RPMI8226 (cell line): Measurements from ENCODE around the gene ARSB.
A peak's percentile ranks its signal among the peaks of the same experiment; 100 is the strongest.
"Not testable (repeated sequence)": the region's sequence is repeated elsewhere in the genome, so short reads cannot be mapped to it uniquely, and the experiment has no call there.

Source experiments
- DNase-seq: peaks from one replicate; pipeline ENCODE4 v3.0.0-alpha.2; 2015

The ARSB gene

DNA sequence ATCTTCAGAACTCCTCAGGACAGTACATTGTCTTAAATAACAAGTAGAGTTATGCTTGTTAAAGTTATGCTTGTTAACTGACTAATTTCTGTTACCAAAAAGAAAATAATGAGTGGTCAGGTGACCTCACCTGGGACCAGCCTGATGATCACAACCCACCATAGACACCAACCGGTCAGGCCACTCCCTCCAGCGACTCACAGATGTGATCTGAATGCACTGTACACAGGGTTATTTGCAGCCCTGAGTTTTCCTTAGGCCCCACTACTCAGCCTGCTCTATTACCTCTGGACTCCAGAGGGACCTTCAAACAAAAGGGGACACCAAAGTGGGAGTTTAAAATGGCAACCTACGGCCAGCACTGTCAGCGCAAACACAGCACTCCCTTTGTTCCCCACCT is 55.3 kb downstream of the ARSB start:
- DNase-seq = no peak

DNA sequence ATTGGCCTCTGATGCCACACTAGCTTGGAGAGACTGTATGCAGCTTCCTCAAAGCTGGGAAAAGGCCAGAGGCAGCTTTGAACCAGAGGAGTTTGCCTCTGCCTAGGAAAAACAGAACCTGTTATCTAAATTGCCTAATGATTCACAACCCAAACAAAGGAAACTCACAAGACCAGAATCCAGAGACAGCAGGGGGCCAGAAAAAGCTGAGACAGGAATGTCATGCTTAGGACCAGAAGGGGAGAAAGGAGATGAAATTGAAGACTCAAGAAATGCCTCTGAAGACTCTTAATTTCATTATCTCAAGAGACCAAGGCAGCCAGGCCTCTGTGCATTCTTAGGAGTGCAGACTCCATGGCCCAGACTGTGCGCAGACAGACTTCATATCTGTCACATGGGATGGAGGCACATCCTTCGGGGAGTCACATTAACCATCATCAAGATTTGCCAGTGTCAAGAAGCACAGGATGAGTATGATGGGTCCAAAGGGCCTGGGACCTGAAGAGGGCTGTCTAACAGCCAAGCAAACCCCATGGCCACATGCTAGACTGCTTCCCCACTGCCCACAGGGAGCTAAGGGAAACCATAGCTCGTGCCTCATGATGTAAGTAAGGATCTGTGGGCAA is 57.3 kb downstream of the ARSB start:
- no peak for DNase-seq

DNA sequence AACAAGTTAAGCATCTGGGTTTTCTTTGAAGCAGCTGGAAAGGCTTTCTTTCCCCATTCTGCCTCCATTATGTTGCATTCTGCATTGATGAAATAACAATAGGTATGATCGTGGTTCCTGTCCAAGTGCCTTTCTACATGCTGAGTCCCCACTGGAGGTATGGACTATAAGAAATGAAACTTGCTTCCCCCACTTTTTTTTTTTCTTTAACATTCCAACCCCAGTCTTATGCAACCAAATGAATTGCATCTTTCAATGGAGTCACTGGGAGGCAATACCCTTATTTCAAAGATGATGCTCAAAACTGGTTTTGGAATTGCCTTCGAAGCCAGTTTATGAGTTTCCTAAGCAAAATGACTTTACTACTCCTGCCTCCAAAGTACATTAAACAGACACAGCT is 58.9 kb downstream of the ARSB start:
- no peak for DNase-seq

DNA sequence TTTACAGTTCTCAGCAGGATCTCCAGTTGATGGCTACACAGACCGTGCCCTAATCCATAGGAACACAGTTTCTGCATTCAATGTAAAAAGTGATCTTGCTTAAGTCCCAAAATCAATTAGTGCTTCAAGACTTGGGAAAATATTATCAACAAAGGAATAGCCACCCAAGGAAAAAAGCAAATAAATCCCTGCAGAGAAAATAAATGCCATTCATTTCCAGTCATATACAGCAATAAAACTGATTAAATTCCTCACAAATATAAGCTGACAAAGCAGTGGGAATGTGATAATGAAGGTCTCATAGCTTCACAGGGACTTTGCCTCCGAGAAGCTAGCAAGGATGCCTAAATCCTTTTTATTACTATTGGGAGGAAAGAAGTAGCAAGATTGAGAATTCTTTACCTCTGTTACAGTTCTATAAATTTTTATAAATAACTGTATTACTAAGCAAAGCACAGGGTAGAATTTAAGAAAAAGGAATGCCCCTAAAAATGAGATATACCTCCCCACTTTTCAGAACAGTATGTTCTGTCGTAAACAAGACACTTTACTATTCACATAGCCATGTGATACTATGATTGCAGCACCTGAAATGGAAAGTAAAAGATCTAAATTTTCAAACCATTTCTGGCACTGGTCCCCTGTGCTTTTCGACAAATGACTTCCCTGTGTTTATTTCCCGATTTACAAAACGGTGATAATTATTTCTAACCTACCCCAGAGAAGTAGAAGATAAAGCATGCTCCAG is 59.8 kb downstream of the ARSB start:
- no peak for DNase-seq

DNA sequence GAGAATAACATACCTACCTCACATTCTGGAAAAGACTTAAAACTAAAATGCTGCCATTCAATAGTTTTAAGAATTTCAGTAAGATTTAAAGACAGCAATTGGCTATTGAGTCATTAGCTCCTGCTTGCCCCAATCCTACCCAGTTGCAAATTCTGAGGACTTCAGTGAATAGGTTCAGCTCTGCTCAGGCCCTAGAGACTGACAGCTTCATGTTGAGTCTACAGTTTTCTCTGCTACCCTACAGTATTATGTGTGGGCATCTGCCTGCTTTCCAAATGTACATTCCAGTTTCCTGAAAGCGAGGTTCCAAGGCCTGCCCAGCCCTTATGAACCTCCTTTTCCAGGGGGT is 61.5 kb downstream of the ARSB start:
- DNase-seq = no peak

DNA sequence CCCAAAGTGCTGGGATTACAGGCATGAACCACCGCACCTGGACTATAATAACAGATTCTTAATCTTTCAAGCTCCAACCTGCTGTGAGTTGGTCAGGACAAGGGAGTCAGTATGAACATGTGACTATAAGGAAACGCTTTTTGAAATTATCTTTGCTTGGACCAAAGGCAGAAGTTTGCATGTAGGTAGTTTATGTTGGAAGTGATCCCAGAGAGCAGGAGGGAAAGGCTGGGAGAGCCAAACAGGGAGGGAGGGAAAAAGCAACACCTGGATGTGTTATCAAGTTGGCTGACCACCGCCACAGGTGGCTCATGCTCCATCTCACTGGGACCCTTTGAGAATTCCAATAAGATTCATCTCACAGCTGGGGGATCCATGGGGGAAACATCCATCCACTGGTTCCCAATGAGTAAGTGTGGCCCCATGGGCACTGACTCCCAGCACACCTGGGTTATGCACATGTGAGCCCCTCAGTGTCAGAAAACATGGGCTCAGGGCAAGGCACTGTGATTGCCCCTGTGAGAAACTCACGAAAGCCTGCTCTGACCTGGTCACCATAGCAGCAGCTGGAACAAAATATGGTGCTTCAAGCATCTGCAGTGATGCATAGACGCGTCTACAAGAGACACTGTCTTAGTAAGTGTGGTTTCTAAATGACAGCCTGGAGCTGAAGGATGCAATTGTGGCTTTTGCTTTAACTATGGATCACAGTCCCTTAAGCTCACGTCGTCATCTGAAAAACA is 62.1 kb downstream of the ARSB start:
- no peak for DNase-seq

DNA sequence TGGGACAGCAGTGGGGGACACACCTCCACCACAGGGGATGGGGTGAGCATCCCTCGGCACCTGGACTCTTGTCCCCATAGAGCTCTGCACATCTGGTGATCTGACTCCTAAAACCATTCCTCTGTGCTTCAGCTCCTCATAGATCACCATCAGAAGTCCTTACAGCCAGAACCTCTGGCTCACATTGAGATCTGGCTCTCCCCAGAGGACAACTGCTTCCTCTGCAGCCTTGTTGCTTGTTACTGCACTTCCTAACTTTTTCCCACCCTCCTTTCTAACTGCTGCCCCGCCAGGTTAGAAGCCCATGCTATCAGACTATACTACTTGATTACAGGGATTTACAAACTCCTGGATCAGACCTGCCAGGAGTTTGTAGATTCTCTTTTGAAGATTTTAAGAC is 64.5 kb downstream of the ARSB start:
- DNase-seq = peak; percentile 13

DNA sequence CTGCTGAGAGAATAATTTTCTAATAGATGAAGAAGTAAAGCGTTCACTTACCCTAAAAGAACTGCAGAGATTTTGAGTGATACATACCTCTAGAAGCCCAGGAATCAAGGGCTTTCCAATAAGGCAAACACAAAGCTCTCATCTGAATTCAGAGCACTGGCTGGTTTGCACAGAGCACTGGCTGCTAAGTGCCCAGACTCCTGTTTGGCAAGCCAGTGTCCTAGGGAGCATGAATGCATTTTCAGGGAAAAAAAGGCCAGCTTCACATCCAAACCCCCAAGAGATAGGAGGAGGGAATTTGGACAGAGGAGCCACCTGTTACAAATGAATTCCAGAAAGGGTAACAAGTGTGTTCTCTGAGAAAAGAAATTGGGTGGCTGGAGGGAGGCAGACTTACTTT is 65.3 kb downstream of the ARSB start:
- DNase-seq = no peak

DNA sequence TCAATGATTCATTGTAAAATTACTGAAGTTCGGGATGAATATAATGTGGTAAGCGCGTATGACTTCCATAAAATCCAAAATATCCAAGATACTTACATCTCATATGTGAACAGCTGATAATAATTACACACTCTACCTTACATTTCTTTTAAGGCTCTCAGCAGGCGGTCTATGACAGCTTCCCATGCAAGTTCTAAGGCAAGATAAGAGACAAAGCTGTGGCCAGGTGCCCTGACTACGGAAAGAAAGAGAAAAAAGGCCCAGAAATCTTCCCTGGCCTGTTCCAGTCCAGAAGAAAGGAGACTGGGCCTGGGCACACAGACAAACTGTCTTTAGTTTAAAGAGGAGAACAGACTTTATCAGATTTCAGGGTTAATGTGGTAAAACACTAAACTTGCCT is 69.1 kb downstream of the ARSB start:
- no peak for DNase-seq

DNA sequence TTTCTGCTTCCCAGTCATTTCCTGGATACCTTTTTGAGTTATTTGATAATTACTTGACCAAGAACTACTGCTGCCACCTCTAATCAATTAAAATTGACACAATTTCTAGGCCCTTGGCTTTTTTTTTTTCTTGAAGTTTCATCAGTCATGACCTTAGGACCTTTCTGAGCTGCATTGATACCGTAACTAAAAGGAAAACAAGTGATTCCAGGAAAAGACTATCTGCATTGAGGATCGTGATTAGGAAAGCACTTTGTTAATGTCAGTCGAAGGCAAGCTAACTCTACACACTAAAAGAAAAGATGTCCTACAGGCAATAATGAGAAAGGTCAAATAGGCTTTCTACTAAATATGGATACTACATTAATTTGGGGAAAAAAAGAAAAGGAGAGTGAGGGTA is 69.9 kb downstream of the ARSB start:
- DNase-seq = no peak

DNA sequence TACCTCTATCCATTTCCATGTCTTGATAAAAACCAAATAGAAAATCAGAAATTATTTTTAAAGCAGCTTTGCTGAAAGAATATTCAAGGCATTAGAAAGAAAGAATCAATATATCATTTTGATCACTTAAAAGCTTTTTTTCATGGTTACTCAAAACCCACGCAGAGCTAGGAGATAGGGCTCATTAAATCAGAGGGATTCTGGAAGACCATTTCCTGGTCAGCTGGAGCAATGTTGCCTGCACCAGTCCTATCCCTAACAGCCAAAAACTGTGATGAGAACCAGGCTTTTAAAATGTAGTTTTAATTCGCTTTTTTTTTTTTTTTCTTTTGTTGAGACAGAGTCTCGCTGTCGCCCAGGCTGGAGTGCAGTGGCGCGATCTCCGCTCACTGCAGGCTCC is 72.3 kb downstream of the ARSB start:
- no peak for DNase-seq

DNA sequence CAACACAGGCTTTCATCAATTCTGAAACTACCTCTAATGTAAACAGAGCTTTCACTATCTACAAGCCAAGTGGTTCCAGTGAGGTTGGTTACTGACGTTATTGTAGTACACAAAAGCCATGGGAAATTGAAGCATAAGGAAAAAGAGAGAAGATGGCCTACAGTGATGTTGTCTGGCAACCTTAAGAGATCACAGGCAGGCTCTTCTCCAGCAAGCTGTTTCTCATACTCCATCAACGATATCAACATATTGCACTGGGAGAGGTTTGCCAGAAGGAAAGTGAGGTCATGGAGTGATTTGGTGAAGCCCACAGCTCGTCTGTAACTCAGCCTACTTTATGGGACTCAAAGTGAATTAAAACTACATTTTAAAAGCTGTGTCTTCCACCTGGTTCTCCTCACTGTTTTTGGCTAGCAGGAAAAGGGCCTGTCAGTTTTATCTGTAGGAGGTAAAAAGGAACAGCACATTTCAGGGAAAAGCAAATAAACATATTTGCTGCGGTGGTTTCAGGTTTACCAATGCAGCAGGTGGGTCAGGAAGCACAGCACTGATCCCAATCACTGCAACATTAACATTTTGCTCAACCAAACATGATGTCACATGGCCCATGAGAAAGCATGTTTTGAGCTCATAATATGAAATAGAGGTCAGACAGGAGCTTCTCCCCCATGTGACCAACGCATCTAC is 72.9 kb downstream of the ARSB start:
- no peak for DNase-seq

DNA sequence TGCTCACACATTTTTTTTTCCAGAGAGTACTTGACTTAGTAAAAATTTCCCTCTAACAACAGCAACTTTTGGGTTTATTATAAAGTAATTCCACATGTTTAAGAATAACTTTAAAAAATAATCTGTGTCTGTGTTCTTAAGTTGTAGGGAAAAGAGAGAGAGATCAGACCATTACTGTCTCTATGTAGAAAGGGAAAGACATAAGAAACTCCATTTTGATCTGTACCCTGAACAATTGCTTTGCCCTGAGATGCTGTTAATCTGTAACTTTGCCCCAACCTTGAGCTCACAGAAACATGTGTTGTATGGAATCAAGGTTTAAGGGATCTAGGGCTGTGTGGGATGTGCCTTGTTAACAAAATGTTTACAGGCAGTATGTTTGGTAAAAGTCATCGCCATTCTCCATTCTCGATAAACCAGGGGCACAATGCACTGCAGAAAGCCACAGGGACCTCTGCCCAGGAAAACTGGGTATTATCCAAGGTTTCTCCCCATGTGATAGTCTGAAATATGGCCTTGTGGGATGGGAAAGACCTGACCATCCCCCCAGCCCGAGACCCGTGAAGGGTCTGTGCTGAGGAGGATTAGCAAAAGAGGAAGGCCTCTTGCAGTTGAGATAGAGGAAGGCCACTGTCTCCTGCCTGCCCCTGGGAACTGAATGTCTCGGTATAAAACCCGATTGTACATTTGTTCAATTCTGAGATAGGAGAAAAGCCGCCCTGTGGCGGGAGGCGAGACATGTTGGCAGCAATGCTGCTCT is 75.7 kb downstream of the ARSB start:
- not testable (repeated sequence) for DNase-seq

DNA sequence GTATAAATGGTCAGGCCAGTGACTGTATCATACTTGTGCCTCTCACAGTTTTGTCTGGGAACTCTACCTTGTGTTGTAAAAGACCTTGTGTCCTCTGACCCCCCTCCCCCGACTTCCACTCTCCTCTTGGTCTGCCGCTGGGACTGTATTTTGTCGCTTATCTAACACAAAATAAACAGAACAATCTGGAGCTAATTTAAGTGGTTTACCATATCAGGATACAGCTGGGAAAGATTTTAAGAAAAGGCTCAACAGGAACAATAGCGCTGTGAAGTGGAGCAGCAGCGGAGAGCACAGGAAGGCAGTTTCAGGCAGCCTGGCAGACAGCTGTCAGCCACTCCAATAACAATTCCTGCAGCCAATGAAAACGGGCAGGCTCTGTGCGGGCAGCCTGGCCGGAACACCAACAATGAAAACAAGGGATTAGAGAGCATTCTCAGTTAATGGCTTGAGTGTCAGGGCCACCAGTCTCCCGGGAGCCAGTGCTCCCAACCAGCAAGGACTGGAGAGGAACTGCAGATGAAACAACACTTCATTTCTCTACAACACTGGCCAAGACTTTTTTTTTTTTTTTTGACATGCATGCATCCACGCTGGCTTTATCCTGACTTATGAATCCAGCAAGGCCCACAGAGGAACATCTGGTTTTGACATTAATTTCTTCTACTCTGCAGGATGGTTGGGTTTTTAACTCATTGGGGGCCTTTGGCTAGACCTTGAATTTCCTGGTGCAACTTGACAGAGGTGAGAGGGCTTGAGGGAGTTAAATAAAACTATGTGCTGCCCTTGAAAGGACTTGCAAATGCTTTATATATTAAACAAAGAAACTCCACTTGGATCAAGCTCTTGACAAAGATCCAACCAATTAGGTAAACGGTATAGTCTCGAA is 76.7 kb downstream of the ARSB start:
- DNase-seq = no peak

DNA sequence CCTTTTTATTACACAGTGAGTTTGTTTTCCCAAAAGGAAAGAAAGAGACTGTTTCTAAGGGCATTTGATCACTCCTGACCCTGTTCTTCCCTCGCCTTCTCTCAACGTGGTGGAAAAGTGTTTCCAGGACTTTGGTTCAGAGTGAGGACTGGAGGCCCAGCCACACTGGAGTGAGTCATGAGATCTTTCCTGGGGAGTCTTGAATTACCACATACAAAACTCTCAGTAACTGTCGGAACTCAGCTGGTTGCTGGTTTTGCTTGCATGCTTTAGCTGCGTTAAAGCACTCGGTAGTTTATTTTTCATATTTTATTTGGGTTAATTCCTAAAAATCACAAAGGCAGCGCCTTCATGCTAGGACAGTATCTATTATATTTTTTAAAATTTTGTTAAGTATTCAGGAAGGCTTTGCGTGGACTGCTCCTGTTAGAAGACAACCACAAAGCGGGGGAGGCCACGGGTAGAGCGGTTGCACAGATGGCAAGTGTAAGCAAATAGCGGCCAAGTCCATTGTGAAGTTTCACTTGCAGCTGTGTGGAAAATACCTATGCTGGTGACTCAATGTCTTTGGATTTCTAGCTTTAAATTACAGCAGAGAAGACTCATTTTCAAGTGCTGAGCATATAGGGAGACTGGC is 77.7 kb downstream of the ARSB start:
- DNase-seq = no peak

DNA sequence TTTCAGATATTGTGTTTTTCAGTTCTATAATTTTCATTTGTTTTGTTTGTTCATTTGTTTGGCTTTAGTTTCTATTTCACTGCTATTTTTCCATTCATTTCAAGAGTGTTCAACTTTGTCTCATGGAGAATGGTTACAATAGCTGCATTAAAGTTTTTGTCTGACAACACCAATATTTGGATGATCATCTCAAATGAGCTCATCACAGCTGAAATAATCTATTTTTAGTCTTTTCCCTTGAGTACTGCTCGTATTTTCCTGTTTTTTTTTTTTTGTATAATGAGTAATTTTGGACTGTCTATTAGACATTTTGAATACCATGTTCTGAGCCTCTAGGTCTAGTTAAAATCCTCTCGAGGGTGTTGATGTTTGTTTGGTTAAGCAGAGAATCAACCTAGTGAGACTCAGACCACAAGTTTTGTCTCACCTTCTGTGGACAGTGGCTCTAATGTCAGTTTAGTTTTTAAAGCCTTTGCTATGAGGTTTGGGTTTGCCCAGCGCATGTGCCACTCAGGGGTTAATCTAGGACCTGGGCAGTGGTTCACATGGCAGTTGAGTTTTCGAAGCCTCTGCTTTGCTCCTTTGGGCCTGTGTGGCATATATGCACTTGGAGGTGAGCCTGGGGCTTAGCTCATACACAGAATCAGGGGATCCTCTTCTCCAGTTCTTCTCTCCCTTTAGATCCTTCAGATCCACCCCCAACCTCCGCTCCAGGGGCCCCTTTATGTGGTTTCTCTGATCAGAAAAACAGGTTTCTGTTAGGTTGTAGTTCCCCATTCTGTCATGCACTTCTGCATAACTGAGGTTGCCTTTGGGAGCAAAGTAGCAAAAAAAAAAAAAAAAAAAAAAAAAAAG is 79.8 kb downstream of the ARSB start:
- peak; percentile 32 for DNase-seq

DNA sequence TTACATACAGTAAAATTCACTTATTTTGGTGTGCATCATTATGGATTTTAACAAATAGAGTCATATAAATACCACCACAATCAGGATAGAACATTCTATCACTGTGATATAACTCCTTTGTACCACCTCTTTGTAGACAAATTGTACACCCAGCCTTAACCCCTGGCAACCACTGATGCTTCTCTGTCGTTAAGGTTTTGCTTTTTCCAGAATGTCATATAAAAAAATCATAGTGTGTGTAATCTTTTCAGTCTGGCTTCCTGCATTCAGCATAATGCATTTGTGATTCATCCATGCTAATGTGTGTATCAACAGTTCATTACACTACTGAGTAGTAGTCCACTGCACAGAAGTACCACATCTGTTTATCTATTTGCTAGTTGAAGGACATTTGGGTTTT is 81.2 kb downstream of the ARSB start:
- no peak for DNase-seq

DNA sequence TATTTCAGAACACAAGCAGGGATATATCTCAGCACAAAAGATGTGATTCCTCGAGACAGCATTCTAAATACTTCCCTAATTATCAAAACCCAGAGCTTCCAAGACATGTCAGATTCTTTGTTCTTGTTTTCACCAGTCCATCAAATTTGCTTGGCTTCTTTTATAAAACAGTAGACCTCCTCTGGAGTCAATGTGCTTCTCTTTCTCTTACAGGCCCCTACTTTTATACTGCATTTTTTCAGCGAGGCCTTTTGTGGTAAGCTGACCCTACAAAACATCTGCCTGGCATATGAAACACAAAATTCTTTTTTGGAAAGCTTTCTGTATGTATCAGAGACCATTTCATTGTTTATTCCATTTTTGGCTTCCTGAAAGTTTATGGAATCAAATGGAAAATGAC is 81.8 kb downstream of the ARSB start:
- no peak for DNase-seq

DNA sequence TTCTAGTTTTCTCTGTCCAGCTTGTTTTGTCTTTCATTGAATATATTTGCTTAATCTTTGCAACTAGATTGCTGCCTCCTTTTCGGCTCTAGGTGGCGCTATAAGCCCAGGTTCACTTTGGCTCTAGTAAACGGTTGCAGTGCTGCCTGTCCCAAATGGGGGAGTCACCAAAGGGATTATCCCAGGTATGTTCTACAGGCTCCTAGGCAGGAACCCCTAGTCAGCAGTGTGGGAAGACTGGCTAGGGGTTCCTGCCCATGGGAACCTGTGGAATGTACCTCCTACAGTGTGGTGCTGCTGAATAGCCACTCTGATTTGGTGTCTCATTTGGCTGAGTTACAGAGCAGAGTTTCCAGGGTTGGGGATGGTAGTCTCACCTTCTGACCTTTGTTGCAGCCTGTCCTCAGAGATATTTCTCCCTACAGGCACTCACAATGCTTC is 85.2 kb downstream of the ARSB start:
- peak; percentile 64 for DNase-seq

DNA sequence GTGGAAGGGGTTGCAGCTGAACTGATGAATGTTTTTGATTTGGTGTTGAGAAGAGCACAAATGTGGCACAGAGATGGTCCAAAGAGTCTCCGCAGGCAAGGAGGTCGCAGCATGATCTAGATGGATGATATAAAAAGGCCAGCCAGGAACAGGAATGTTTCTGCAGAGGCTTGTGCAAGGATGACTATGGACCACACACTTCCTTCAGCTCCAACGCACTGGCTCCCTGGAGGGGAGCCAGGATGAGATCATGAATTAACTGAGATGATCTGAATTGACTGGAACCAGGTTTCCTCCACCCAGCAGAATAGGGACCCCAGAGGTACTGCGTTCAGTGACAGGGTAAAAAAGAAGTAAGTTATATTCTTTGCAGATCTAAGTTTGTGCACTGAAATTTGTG is 89.0 kb downstream of the ARSB start:
- no peak for DNase-seq
